ENCODE data around the gene NDUFB2.
"Not testable (repeated sequence)": the region's sequence is repeated elsewhere in the genome, so short reads cannot be mapped to it uniquely, and the experiment has no call there.

Gene NDUFB2

GRCh38 chr7:140673063-140673773 lies 23.3 kb upstream of the NDUFB2 start:
- DNase-seq: peak; percentile 54

- no peak for DNase-seq
These were observed 22.7 kb upstream of the NDUFB2 start for GRCh38 chr7:140673774-140674155.

GRCh38 chr7:140674356-140674800 lies 22.1 kb upstream of the NDUFB2 start:
- DNase-seq: no peak

- peak; percentile 74 for DNase-seq
These were observed 21.4 kb upstream of the NDUFB2 start for GRCh38 chr7:140674899-140675701.

GRCh38 chr7:140675726-140676125 lies 20.8 kb upstream of the NDUFB2 start:
- DNase-seq: no peak

GRCh38 chr7:140676306-140676705 lies 20.2 kb upstream of the NDUFB2 start:
- no peak for DNase-seq

- DNase-seq: not testable (repeated sequence)
These were observed 19.6 kb upstream of the NDUFB2 start for GRCh38 chr7:140676956-140677355.

- no peak for DNase-seq
These were observed 19.0 kb upstream of the NDUFB2 start for GRCh38 chr7:140677496-140677895.

- no peak for DNase-seq
These were observed 18.3 kb upstream of the NDUFB2 start for GRCh38 chr7:140678081-140678815.

GRCh38 chr7:140678816-140679130 lies 17.7 kb upstream of the NDUFB2 start:
- DNase-seq: no peak

GRCh38 chr7:140679186-140679585 lies 17.3 kb upstream of the NDUFB2 start:
- DNase-seq: no peak

GRCh38 chr7:140680886-140681285 lies 15.6 kb upstream of the NDUFB2 start:
- DNase-seq: no peak

GRCh38 chr7:140681766-140682165 lies 14.7 kb upstream of the NDUFB2 start:
- no peak for DNase-seq

GRCh38 chr7:140683657-140684056 lies 12.9 kb upstream of the NDUFB2 start:
- no peak for DNase-seq

- DNase-seq: no peak
These were observed 12.2 kb upstream of the NDUFB2 start for GRCh38 chr7:140684066-140684950.

GRCh38 chr7:140685407-140686087 lies 11.0 kb upstream of the NDUFB2 start:
- DNase-seq: no peak

- DNase-seq: no peak
These were observed 9.6 kb upstream of the NDUFB2 start for GRCh38 chr7:140686921-140687320.

- no peak for DNase-seq
These were observed 8.2 kb upstream of the NDUFB2 start for GRCh38 chr7:140688341-140688740.

- no peak for DNase-seq
These were observed 7.0 kb upstream of the NDUFB2 start for GRCh38 chr7:140689199-140690152.

GRCh38 chr7:140691376-140692045 lies 5.0 kb upstream of the NDUFB2 start:
- DNase-seq: no peak
